CD4-positive, alpha-beta memory T cell (primary cell): Measurements from ENCODE around the gene AGPAT1. TPM values are rescaled to one million over a fixed set of nuclear protein-coding genes. Genes with fewer than 3 reads are reported as not detected.
A peak's percentile ranks its signal among the peaks of the same experiment; 100 is the strongest.
"Not testable (repeated sequence)": the region's sequence is repeated elsewhere in the genome, so short reads cannot be mapped to it uniquely, and the experiment has no call there.

Source experiments
- CTCF ChIA-PET: fragments of 350-600 bp; sonication (Branson Sonifier 250); formaldehyde crosslinking; loops from one replicate; lab custom pipeline; 2021; ENCODE audit warnings: inconsistent platforms; ENCODE audit not compliant: partially characterized antibody; lab: Charles Lee
- POLR2A ChIA-PET: fragments of 350-600 bp; sonication (Branson Sonifier 250); formaldehyde crosslinking; loops from one replicate; lab custom pipeline; 2021; ENCODE audit not compliant: partially characterized antibody; lab: Charles Lee
- DNase-seq, 5 donors: peaks; one replicate each; pipeline versions ENCODE4 v3.0.0 to v3.0.0-alpha.2; 2020 to 2022; ENCODE audit warnings: mixed read lengths in 1 of 5
- H3K27ac ChIP-seq: one replicate; pipeline ENCODE4 v1.7.0; 2013; ENCODE audit warnings: low read depth, low read length
- H3K27me3 ChIP-seq: 2 replicates; pipeline ENCODE4 v1.7.0; 2013; ENCODE audit warnings: mild to moderate bottlenecking, low read length, moderate library complexity; ENCODE audit not compliant: insufficient read depth
- H3K36me3 ChIP-seq: 2 replicates; pipeline ENCODE4 v1.7.0; 2013; ENCODE audit warnings: mild to moderate bottlenecking, low read length, moderate library complexity; ENCODE audit not compliant: insufficient read depth
- H3K4me1 ChIP-seq: 2 replicates; pipeline ENCODE4 v1.7.0; 2013; ENCODE audit warnings: mild to moderate bottlenecking, low read length, moderate library complexity; ENCODE audit not compliant: insufficient read depth
- H3K4me3 ChIP-seq, 2 donors: one replicate each; pipeline ENCODE4 v1.7.0; 2013; ENCODE audit warnings: low read length in 2 of 2, mild to moderate bottlenecking in 1 of 2
- H3K9me3 ChIP-seq, 2 donors: one replicate each; pipeline ENCODE4 v1.7.0; 2013; ENCODE audit warnings: low read length in 2 of 2, control low read depth in 1 of 2; ENCODE audit not compliant: control insufficient read depth in 1 of 2
- H3K27ac Mint-ChIP-seq, 7 donors: one replicate each; pipeline ENCODE4 v1.8.0; 2020 to 2021; ENCODE audit warnings: mixed read lengths in 7 of 7, mild to moderate bottlenecking in 6 of 7, inconsistent platforms in 3 of 7, moderate library complexity in 3 of 7
- H3K27me3 Mint-ChIP-seq, 2 donors: one replicate each; pipeline ENCODE4 v1.8.0; 2020 to 2021; ENCODE audit warnings: mixed read lengths in 2 of 2
- H3K36me3 Mint-ChIP-seq, 2 donors: one replicate each; pipeline ENCODE4 v1.8.0; 2020 to 2021; ENCODE audit warnings: mixed read lengths in 2 of 2, inconsistent platforms in 1 of 2, mild to moderate bottlenecking in 1 of 2
- H3K4me1 Mint-ChIP-seq, 4 donors: one replicate each; pipeline ENCODE4 v1.8.0; 2020 to 2021; ENCODE audit warnings: mixed read lengths in 4 of 4, mild to moderate bottlenecking in 1 of 4
- H3K4me3 Mint-ChIP-seq, 8 donors: one replicate each; pipeline ENCODE4 v1.8.0; 2020 to 2021; ENCODE audit warnings: mixed read lengths in 8 of 8, mild to moderate bottlenecking in 7 of 8, moderate library complexity in 6 of 8, inconsistent platforms in 3 of 8
- H3K9me3 Mint-ChIP-seq, 8 donors: one replicate each; pipeline ENCODE4 v1.8.0; 2020 to 2021; ENCODE audit warnings: mixed read lengths in 8 of 8, mild to moderate bottlenecking in 5 of 8, inconsistent platforms in 3 of 8, moderate library complexity in 1 of 8
- intact Hi-C: fragments of 100-400 bp; cut with micrococcal nuclease; formaldehyde crosslinking; loops from one replicate; pipeline ENCODE4 v1.15.1; 2023
- polyA plus RNA-seq, 2 donors: library from polyadenylated mRNA; unstranded; fragments of 300-500 nt; fragmentation: Illumina TruSeq; gene quantifications; one replicate each; pipeline ENCODE4 v1.2.3, GENCODE V29; 2021
- total RNA-seq, 2 experiments: library from RNA; stranded (reverse); gene quantifications; one replicate each; pipeline ENCODE4 v1.2.3, GENCODE V29; 2021

The AGPAT1 gene
- total and polyA plus RNA-seq, 4 experiments from 2014 or later: 15.3 to 32.8 (median 24.3) TPM

- Histone ChIP-seq H3K27ac (no peak overlapping the region), H3K36me3 (no peaks in the 10 kb centered on the region), H3K9me3 (no peaks in the 10 kb centered on the region), H3K27me3 (no peaks in the 10 kb centered on the region), H3K4me1 (no peaks in the 10 kb centered on the region), H3K4me3 (no peak overlapping the region)
- no peaks in the 10 kb centered on the region for H3K9me3 Mint-ChIP-seq
- no peaks in the 10 kb centered on the region for H3K27me3 Mint-ChIP-seq
- ChIA-PET CTCF (no interaction called here), POLR2A (interaction anchor here (0.6 kb wide), 1 partner anchor 20 kb away, joined by 3 read pairs; no protein-coding TSS in a partner anchor)
- intact Hi-C loops: no loop called here
- peak overlapping the region in 1 of 7 donors; percentile 74 for H3K27ac Mint-ChIP-seq
- H3K4me1 Mint-ChIP-seq: peaks cover 0 to 6% (median 0%) of the 10 kb centered on the region in 4 donors
- H3K4me3 Mint-ChIP-seq: no peak overlapping the region
- no peaks in the 10 kb centered on the region for H3K36me3 Mint-ChIP-seq
- DNase-seq: no peak
Observed at GRCh38 chr6:32216998-32217397, 41.1 kb upstream of the AGPAT1 start.

- Mint-ChIP-seq H3K27ac (peak overlapping the region in 1 of 7 donors; percentile 74), H3K36me3 (no peaks in the 10 kb centered on the region)
- H3K4me1 ChIP-seq: no peaks in the 10 kb centered on the region
Observed at GRCh38 chr6:32216285-32216684, 40.4 kb upstream of the AGPAT1 start.

GRCh38 chr6:32215617-32216016 lies 39.7 kb upstream of the AGPAT1 start:
- Histone ChIP-seq H3K27me3 (no peaks in the 10 kb centered on the region), H3K4me3 (no peak overlapping the region), H3K4me1 (no peaks in the 10 kb centered on the region), H3K27ac (no peak overlapping the region), H3K36me3 (no peaks in the 10 kb centered on the region), H3K9me3 (no peaks in the 10 kb centered on the region)
- no peak for DNase-seq
- Mint-ChIP-seq H3K27ac (peak overlapping the region in 2 of 7 donors; percentile 43 to 59), H3K4me3 (no peak overlapping the region), H3K36me3 (no peaks in the 10 kb centered on the region), H3K9me3 (no peaks in the 10 kb centered on the region), H3K4me1 (peaks cover 0 to 6% (median 0%) of the 10 kb centered on the region in 4 donors), H3K27me3 (no peaks in the 10 kb centered on the region)
- POLR2A ChIA-PET: no interaction called here
- CTCF ChIA-PET: interaction anchor here (0.7 kb wide), 1 partner anchor 332 kb away, joined by 3 read pairs; no protein-coding TSS in a partner anchor
- intact Hi-C loops: no loop called here

More at GRCh38 chr6:32216285-32216684, 40.4 kb upstream of the AGPAT1 start:
- no peak for DNase-seq
- Mint-ChIP-seq H3K4me3 (no peak overlapping the region), H3K4me1 (peaks cover 0 to 6% (median 0%) of the 10 kb centered on the region in 4 donors), H3K9me3 (no peaks in the 10 kb centered on the region), H3K27me3 (no peaks in the 10 kb centered on the region)
- intact Hi-C loops: no loop called here
- Histone ChIP-seq H3K36me3 (no peaks in the 10 kb centered on the region), H3K27ac (no peak overlapping the region), H3K4me3 (no peak overlapping the region), H3K9me3 (no peaks in the 10 kb centered on the region), H3K27me3 (no peaks in the 10 kb centered on the region)
- ChIA-PET POLR2A (no interaction called here), CTCF (interaction anchor here (0.7 kb wide), 1 partner anchor 333 kb away, joined by 3 read pairs; no protein-coding TSS in a partner anchor)

GRCh38 chr6:32214126-32214525 lies 38.2 kb upstream of the AGPAT1 start:
- no peaks in the 10 kb centered on the region for H3K4me1 ChIP-seq
- no peak overlapping the region for H3K27ac ChIP-seq
- H3K27me3 Mint-ChIP-seq: no peaks in the 10 kb centered on the region
- H3K27me3 ChIP-seq: no peaks in the 10 kb centered on the region
- H3K27ac Mint-ChIP-seq: peak overlapping the region in 1 of 7 donors; percentile 89
- H3K9me3 Mint-ChIP-seq: no peaks in the 10 kb centered on the region
- H3K9me3 ChIP-seq: no peaks in the 10 kb centered on the region
- ChIA-PET CTCF (interaction anchor here (0.6 kb wide), 1 partner anchor 172 kb away, joined by 3 read pairs; no protein-coding TSS in a partner anchor), POLR2A (no interaction called here)
- no peak overlapping the region for H3K4me3 Mint-ChIP-seq
- intact Hi-C loops: no loop called here
- H3K4me3 ChIP-seq: no peak overlapping the region
- no peaks in the 10 kb centered on the region for H3K36me3 ChIP-seq
- H3K36me3 Mint-ChIP-seq: no peaks in the 10 kb centered on the region
- DNase-seq: no peak
- H3K4me1 Mint-ChIP-seq: peaks cover 0 to 6% (median 0%) of the 10 kb centered on the region in 4 donors

GRCh38 chr6:32213649-32214048 lies 37.8 kb upstream of the AGPAT1 start:
- Histone ChIP-seq H3K9me3 (no peaks in the 10 kb centered on the region), H3K36me3 (no peaks in the 10 kb centered on the region), H3K4me1 (no peaks in the 10 kb centered on the region), H3K27me3 (no peaks in the 10 kb centered on the region), H3K4me3 (no peak overlapping the region), H3K27ac (no peak overlapping the region)
- Mint-ChIP-seq H3K4me1 (peaks cover 0 to 6% (median 0%) of the 10 kb centered on the region in 4 donors), H3K27ac (peak overlapping the region in 1 of 7 donors; percentile 6), H3K27me3 (no peaks in the 10 kb centered on the region), H3K4me3 (no peak overlapping the region), H3K9me3 (no peaks in the 10 kb centered on the region), H3K36me3 (no peaks in the 10 kb centered on the region)
- ChIA-PET CTCF (no interaction called here), POLR2A (interaction anchor here (1.4 kb wide), 1 partner anchor 18 kb away, joined by 3 read pairs; no protein-coding TSS in a partner anchor)
- DNase-seq: no peak
- intact Hi-C loops: no loop called here

- DNase-seq: no peak
- Histone ChIP-seq H3K9me3 (no peaks in the 10 kb centered on the region), H3K27ac (no peak overlapping the region), H3K4me3 (no peak overlapping the region), H3K36me3 (no peaks in the 10 kb centered on the region), H3K27me3 (no peaks in the 10 kb centered on the region), H3K4me1 (no peaks in the 10 kb centered on the region)
- Mint-ChIP-seq H3K36me3 (no peaks in the 10 kb centered on the region), H3K27ac (peak overlapping the region in 4 of 7 donors; percentile 23 to 52 (median 37)), H3K27me3 (no peaks in the 10 kb centered on the region), H3K9me3 (no peaks in the 10 kb centered on the region), H3K4me1 (peaks cover 0 to 6% (median 0%) of the 10 kb centered on the region in 4 donors), H3K4me3 (no peak overlapping the region)
- ChIA-PET CTCF (no interaction called here), POLR2A (interaction anchor here (1.4 kb wide), 1 partner anchor 17 kb away, joined by 3 read pairs; no protein-coding TSS in a partner anchor)
- intact Hi-C loops: no loop called here
Observed at GRCh38 chr6:32212076-32212760, 36.3 kb upstream of the AGPAT1 start.

- CTCF ChIA-PET, H3K27me3 ChIP-seq, H3K4me3 Mint-ChIP-seq, H3K36me3 Mint-ChIP-seq, H3K4me3 ChIP-seq, intact Hi-C loops, H3K27me3 Mint-ChIP-seq, H3K4me1 ChIP-seq, H3K27ac ChIP-seq, DNase-seq, H3K9me3 ChIP-seq, POLR2A ChIA-PET, H3K36me3 ChIP-seq, H3K9me3 Mint-ChIP-seq, H3K4me1 Mint-ChIP-seq: not testable (repeated sequence)
- H3K27ac Mint-ChIP-seq: peak overlapping the region in 1 of 7 donors; percentile 52
Observed at GRCh38 chr6:32211432-32211831, 35.5 kb upstream of the AGPAT1 start.
